Neural cell (in vitro differentiated cells): ENCODE data around the gene TRIO. TPM values are rescaled to one million over a fixed set of nuclear protein-coding genes. Genes with fewer than 3 reads are reported as not detected.

Experiments used
- H2AFZ ChIP-seq: fragments of 200-600, 300-800 bp; sonication (generic), shearing (Covaris generic); 2 replicates; pipeline ENCODE4 v1.6.0; 2014; ENCODE audit warnings: low read depth, mild to moderate bottlenecking, antibody characterized with exemption, low read length, moderate library complexity
- H3F3A ChIP-seq: fragments of 200-600 bp; shearing (Covaris generic); 2 replicates; pipeline ENCODE4 v1.6.1; 2016; ENCODE audit warnings: mild to moderate bottlenecking, moderate library complexity, mixed read lengths, antibody characterized with exemption, low read length; ENCODE audit not compliant: insufficient read depth, poor library complexity, severe bottlenecking
- H3K27ac ChIP-seq: fragments of 200-600, 300-800 bp; sonication (generic), shearing (Covaris generic); 2 replicates; pipeline ENCODE4 v1.5.1; 2014; ENCODE audit warnings: mild to moderate bottlenecking, low read length, moderate library complexity
- H3K27me3 ChIP-seq: fragments of 300-800, 200-600 bp; sonication (generic), shearing (Covaris generic); 2 replicates; pipeline ENCODE4 v1.6.0; 2014; ENCODE audit warnings: mild to moderate bottlenecking, low read depth, low read length, moderate library complexity; ENCODE audit not compliant: insufficient read depth
- H3K36me3 ChIP-seq: fragments of 300-800, 200-600 bp; sonication (generic), shearing (Covaris generic); 2 replicates; pipeline ENCODE4 v1.5.1; 2014; ENCODE audit warnings: mild to moderate bottlenecking, antibody characterized with exemption, low read length, moderate library complexity; ENCODE audit not compliant: insufficient read depth
- H3K4me2 ChIP-seq: fragments of 300-800, 200-600 bp; sonication (generic), shearing (Covaris generic); 2 replicates; pipeline ENCODE4 v1.6.0; 2014; ENCODE audit warnings: mild to moderate bottlenecking, low read length
- H3K4me3 ChIP-seq: fragments of 300-800, 200-600 bp; sonication (generic), shearing (Covaris generic); 2 replicates; pipeline ENCODE4 v1.5.1; 2014; ENCODE audit warnings: mild to moderate bottlenecking, low read length, moderate library complexity
- H3K79me2 ChIP-seq: fragments of 200-600 bp; shearing (Covaris generic); replicated peaks from 2 replicates; pipeline ENCODE4 v1.6.0; 2014; ENCODE audit warnings: mild to moderate bottlenecking, low read length, moderate library complexity; ENCODE audit not compliant: insufficient read depth
- H3K9ac ChIP-seq: fragments of 300-800, 200-600 bp; sonication (generic), shearing (Covaris generic); 2 replicates; pipeline ENCODE4 v1.6.1; 2016; ENCODE audit warnings: mild to moderate bottlenecking, low read length, mixed read lengths
- H3K9me2 ChIP-seq: fragments of 200-600 bp; shearing (Covaris generic); 2 replicates; pipeline ENCODE4 v1.6.1; 2016; ENCODE audit warnings: mild to moderate bottlenecking, low read length, mixed read lengths; ENCODE audit not compliant: insufficient read depth
- H3K9me3 ChIP-seq: fragments of 200-600, 300-800 bp; sonication (generic), shearing (Covaris generic); 2 replicates; pipeline ENCODE4 v1.6.1; 2016; ENCODE audit warnings: mild to moderate bottlenecking, mixed run types, low read length, moderate library complexity, mixed read lengths
- H4K20me1 ChIP-seq: fragments of 200-600 bp; shearing (Covaris generic); 2 replicates; pipeline ENCODE4 v1.6.1; 2016; ENCODE audit warnings: mild to moderate bottlenecking, mixed run types; ENCODE audit not compliant: insufficient read depth
- CTCF ChIP-seq: fragments of 450-650 bp; IDR thresholded peaks from 2 replicates; pipeline ENCODE4 v1.5.1; 2014; ENCODE audit warnings: antibody characterized with exemption, mild to moderate bottlenecking, moderate library complexity; ENCODE audit not compliant: poor library complexity, severe bottlenecking
- EP300 ChIP-seq: fragments of 450-650 bp; conservative IDR thresholded peaks from 2 replicates; pipeline ENCODE4 v1.6.1; 2014; ENCODE audit warnings: antibody characterized with exemption, mild to moderate bottlenecking, moderate library complexity; ENCODE audit not compliant: poor library complexity, severe bottlenecking
- EZH2 ChIP-seq: fragments of 200-600, 300-800 bp; shearing (Covaris generic), sonication (generic); IDR thresholded peaks from 2 replicates; pipeline ENCODE4 v1.6.1; 2014; ENCODE audit warnings: antibody characterized with exemption, low read length, borderline replicate concordance, mild to moderate bottlenecking; ENCODE audit not compliant: insufficient read depth, poor library complexity, severe bottlenecking
- MXI1 ChIP-seq: fragments of 450-650 bp; conservative IDR thresholded peaks from 2 replicates; pipeline ENCODE4 v1.6.1; 2014; ENCODE audit warnings: antibody characterized with exemption, mild to moderate bottlenecking; ENCODE audit not compliant: poor library complexity, severe bottlenecking
- POLR2AphosphoS5 ChIP-seq: IDR thresholded peaks from 2 replicates; pipeline ENCODE4 v1.6.1; 2012
- RAD21 ChIP-seq: fragments of 450-650 bp; conservative IDR thresholded peaks from 2 replicates; pipeline ENCODE4 v1.6.1; 2014; ENCODE audit warnings: antibody characterized with exemption, mild to moderate bottlenecking, moderate library complexity
- REST ChIP-seq: IDR thresholded peaks from 2 replicates; pipeline ENCODE4 v1.6.1; 2012; ENCODE audit warnings: borderline replicate concordance
- SMC3 ChIP-seq: fragments of 450-650 bp; conservative IDR thresholded peaks from 2 replicates; pipeline ENCODE4 v1.6.1; 2014; ENCODE audit warnings: antibody characterized with exemption, mild to moderate bottlenecking, moderate library complexity; ENCODE audit not compliant: poor library complexity
- TAF1 ChIP-seq: IDR thresholded peaks from 2 replicates; pipeline ENCODE4 v1.6.1; 2012; ENCODE audit warnings: low read depth
- polyA plus RNA-seq: library from polyadenylated mRNA; depleted of rRNA; stranded (reverse); fragments of >200 nt; gene quantifications from 2 replicates; pipeline ENCODE4 v1.2.3, GENCODE V29; 2014

The TRIO gene
- polyA plus RNA-seq, 1 donor from 2014 or later, result 168 TPM

- no peaks in the 10 kb centered on the region for H3K27me3 ChIP-seq
- H2AFZ ChIP-seq, result no peak overlapping the region
- H4K20me1 ChIP-seq, result no peaks in the 10 kb centered on the region
- H3F3A ChIP-seq, result peaks cover 13% of the 10 kb centered on the region
- H3K79me2 ChIP-seq, result peaks cover 12% of the 10 kb centered on the region
- H3K9ac ChIP-seq, result no peak overlapping the region
- H3K9me2 ChIP-seq, result no peaks in the 10 kb centered on the region
- H3K9me3 ChIP-seq, result no peaks in the 10 kb centered on the region
- no peak for TF ChIP-seq REST
- TF ChIP-seq MXI1, result no peak
- TF ChIP-seq EP300, result no peak
- no peak for TF ChIP-seq POLR2AphosphoS5
- TF ChIP-seq TAF1, result no peak
- TF ChIP-seq EZH2, result no peak
- no peak for TF ChIP-seq CTCF
- no peak overlapping the region for H3K4me3 ChIP-seq
- no peak overlapping the region for H3K27ac ChIP-seq
- no peaks in the 10 kb centered on the region for H3K36me3 ChIP-seq
- H3K4me2 ChIP-seq, result no peak overlapping the region
These were observed 305.1 kb downstream of the TRIO start for GRCh38 chr5:14447958-14448911.

GRCh38 chr5:14449052-14449661 lies 306.0 kb downstream of the TRIO start:
- Histone ChIP-seq H3K9me3 (no peaks in the 10 kb centered on the region), H3K4me2 (no peak overlapping the region), H3K36me3 (no peaks in the 10 kb centered on the region), H3K9me2 (no peaks in the 10 kb centered on the region), H4K20me1 (no peaks in the 10 kb centered on the region), H3K27me3 (no peaks in the 10 kb centered on the region), H3K27ac (no peak overlapping the region), H2AFZ (no peak overlapping the region), H3K9ac (no peak overlapping the region), H3K79me2 (peaks cover 7% of the 10 kb centered on the region), H3K4me3 (no peak overlapping the region), H3F3A (peaks cover 11% of the 10 kb centered on the region)
- TF ChIP-seq EZH2 (no peak), TAF1 (no peak), RAD21 (no peak), CTCF (no peak), POLR2AphosphoS5 (no peak), SMC3 (no peak), MXI1 (no peak), REST (no peak), EP300 (no peak)
